GM12892 (cell line): Measurements from ENCODE around the gene VWA8.
A peak's percentile ranks its signal among the peaks of the same experiment; 100 is the strongest.

Experiments
- DNase-seq: peaks from one replicate; pipeline ENCODE4 v3.0.0; 2011; ENCODE audit not compliant: insufficient read length
- FAIRE-seq: peaks from 2 replicates; lab custom pipeline; 2011; peaks lifted over from hg19 to GRCh38; lab: Jason Lieb, UNC
- POLR2A ChIP-seq: IDR thresholded peaks from 2 replicates; pipeline ENCODE4 v1.6.1; 2011; ENCODE audit warnings: low read depth, low read length, control low read depth
- POLR2AphosphoS5 ChIP-seq: IDR thresholded peaks from 2 replicates; pipeline ENCODE4 v1.6.1; 2011; ENCODE audit warnings: low read depth, low read length, control low read depth
- TAF1 ChIP-seq: IDR thresholded peaks from 2 replicates; pipeline ENCODE4 v1.6.1; 2011; ENCODE audit warnings: low read depth, mild to moderate bottlenecking, control low read depth, low read length, borderline replicate concordance

The VWA8 gene

DNA sequence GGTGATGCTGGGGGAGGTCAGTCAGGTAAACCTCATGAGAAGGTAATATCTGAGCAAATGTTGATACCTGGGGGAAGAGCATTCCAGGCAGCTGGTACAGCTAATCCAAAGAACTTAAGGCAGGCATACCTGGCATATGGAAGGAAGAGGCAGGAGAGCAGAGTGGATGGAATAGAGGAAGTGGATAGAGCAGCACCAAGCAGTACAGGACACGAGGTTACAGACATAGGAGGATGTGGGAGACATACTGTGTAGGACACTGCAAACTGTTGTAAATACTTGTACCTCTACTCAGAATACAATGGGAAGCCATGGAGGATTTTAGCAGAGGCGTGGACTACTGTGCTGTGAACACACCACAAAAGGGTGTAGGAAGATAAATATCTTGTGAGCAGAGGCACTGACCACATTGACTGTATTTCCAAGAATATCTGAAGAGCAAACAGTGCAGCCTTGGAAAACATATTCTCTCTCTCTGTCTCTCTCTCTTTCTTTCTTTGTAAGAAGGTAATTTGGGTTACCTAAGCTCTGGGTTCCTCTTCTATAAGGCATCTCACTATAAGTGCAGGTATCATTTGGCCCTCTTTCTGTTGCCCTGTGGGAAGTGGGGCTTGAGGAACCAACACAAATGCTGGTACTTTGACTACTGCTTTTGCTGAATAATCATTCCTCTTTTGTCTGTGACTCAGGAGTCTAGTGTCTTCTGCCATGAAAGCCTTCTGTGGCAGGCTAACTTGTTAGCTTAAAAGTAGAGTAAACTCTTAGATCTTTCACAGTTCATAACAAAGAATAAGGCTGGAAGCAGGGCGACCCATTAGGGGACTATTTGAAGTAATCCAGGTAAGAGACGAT, 238.0 kb downstream of the VWA8 start:
- DNase-seq, result no peak
- FAIRE-seq, result peak; percentile 56
- TF ChIP-seq TAF1, result no peak
- no peak for TF ChIP-seq POLR2A
- TF ChIP-seq POLR2AphosphoS5, result no peak

- TF ChIP-seq POLR2AphosphoS5, result no peak
- no peak for TF ChIP-seq POLR2A
- TF ChIP-seq TAF1, result no peak
- DNase-seq, result no peak
- FAIRE-seq, result no peak
These were observed 239.9 kb downstream of the VWA8 start for GRCh38 chr13:41720839-41721561.

DNA sequence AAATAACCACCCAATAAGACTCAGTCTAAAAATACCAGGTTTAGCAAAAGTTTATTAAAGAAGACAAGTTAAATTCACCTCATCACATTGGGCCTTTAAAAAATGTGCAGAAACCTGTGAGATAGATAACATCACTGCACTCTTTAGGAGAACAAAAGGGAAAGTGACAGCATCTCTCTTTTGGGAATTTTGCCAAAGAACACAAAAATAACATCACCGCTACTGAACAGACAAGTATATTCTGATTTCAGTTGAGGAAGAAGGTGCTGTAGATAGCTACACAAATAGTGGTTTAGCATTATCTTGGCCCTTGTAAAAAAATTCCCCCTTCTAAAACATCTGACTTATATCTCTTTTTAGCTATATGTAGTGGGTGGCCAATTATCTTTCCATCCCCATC, 244.7 kb downstream of the VWA8 start:
- FAIRE-seq, result no peak

GRCh38 chr13:41713405-41713804, 247.5 kb downstream of the VWA8 start:
- FAIRE-seq (no peak), DNase-seq (no peak)
- TF ChIP-seq TAF1 (no peak), POLR2A (no peak), POLR2AphosphoS5 (no peak)

More for the DNA sequence above, 244.7 kb downstream of the VWA8 start:
- TF ChIP-seq POLR2A (no peak), POLR2AphosphoS5 (no peak), TAF1 (no peak)
- DNase-seq, result no peak

GRCh38 chr13:41710771-41711170, 250.1 kb downstream of the VWA8 start:
- no peak for DNase-seq
- no peak for TF ChIP-seq TAF1
- no peak for TF ChIP-seq POLR2AphosphoS5
- no peak for TF ChIP-seq POLR2A
- no peak for FAIRE-seq

DNA sequence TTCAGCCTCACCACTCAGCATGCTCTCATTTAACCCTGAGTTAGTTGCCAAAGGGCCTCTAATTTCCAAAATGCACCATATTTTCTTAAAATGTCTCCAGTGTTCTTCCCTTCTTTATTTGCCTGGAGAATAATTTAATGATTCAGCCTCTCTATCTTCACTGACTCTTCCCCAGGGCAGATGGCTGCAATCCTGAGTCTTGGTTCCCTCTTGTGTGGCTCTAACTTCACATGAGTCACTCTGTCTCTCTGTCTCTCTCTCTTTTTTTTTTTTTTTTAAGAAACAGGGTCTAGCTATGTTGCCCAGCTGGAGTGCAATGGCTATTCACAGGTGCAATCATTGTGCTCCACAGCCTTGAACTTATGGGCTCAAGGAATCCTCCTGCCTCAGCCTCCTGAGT, 251.4 kb downstream of the VWA8 start:
- DNase-seq, result no peak
- TF ChIP-seq TAF1, result no peak
- TF ChIP-seq POLR2A, result no peak
- no peak for TF ChIP-seq POLR2AphosphoS5
- FAIRE-seq, result no peak

DNA sequence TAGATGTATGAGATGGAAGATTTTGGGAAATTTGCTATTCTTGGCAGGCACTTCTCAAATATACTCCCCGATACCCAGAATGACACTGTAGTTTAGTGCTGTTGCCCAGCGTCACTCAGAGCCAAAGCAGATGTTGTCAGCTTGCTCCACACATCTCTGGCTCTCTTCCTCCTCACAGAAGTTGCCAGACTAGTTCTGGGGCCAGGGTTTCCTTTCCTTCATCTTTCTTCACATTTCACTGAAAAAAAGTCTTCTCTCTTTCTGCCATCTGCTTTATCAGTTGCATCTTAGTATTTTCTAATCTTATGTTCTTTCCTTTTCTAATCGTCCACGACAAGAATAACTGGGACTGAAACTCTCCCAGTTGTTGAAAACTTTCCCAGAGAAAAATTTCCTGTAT, 252.2 kb downstream of the VWA8 start:
- no peak for DNase-seq
- FAIRE-seq, result no peak

GRCh38 chr13:41707194-41707821, 253.6 kb downstream of the VWA8 start:
- DNase-seq, result no peak
- FAIRE-seq, result no peak
- TF ChIP-seq TAF1 (no peak), POLR2AphosphoS5 (no peak), POLR2A (no peak)

More for the DNA sequence above, 252.2 kb downstream of the VWA8 start:
- TF ChIP-seq POLR2A, result no peak
- TF ChIP-seq TAF1, result no peak
- no peak for TF ChIP-seq POLR2AphosphoS5

- no peak for DNase-seq
- TF ChIP-seq POLR2A (no peak), TAF1 (no peak), POLR2AphosphoS5 (no peak)
- no peak for FAIRE-seq
These were observed 254.8 kb downstream of the VWA8 start for GRCh38 chr13:41706152-41706551.

DNA sequence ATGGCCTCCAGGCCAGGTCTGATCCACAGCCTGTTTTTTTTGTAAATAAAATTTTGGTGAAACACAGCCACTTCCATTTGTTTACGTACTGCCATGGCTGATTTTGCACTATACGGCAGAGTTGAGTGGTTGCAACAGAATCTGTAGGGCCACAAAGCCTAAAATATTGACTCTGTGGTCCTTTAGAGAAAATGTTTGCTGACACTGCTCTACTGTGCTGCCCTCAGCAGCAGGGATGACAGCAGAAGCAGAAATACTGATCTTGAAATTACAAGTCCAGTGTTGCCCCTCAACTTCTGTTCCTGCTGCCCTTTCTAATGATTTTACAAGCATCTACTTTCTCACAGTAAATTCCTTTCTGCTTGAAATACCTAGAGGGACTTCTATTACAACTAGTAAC, 258.4 kb downstream of the VWA8 start:
- DNase-seq (no peak), FAIRE-seq (no peak)
- no peak for TF ChIP-seq POLR2A
- TF ChIP-seq TAF1, result no peak
- TF ChIP-seq POLR2AphosphoS5, result no peak

- FAIRE-seq, result no peak
These were observed 259.2 kb downstream of the VWA8 start for GRCh38 chr13:41701676-41702075.

More at GRCh38 chr13:41701676-41702075, 259.2 kb downstream of the VWA8 start:
- no peak for DNase-seq
- no peak for TF ChIP-seq POLR2AphosphoS5
- no peak for TF ChIP-seq TAF1
- TF ChIP-seq POLR2A, result no peak
